Hindlimb muscle (tissue), 1 donor: ENCODE data around the gene POGLUT2. TPM values are rescaled to one million over a fixed set of nuclear protein-coding genes. Genes with fewer than 3 reads are reported as not detected.

Experiments used
- DNase-seq: peaks from one replicate; pipeline ENCODE4 v3.0.0-alpha.2; 2013
- polyA plus RNA-seq: library from polyadenylated mRNA; unstranded; fragments of 120-200 nt; gene quantifications from one replicate; pipeline ENCODE4 v1.2.1, GENCODE V29; 2013; ENCODE audit not compliant: insufficient read length

POGLUT2 gene
- polyA plus RNA-seq, result 18.9 TPM

- DNase-seq, result peak; percentile 93
Measured at GRCh38 chr13:102798581-102799425, at the start of gene POGLUT2, which contains the start of gene BIVM. TSS of gene POGLUT2 (minus strand) at chr13:102798976. CDS start at chr13:102798670, 306 bp downstream. TSS of gene BIVM (plus strand) at chr13:102799119. CDS start at chr13:102807268, 8,149 bp downstream.

- no peak for DNase-seq
Measured at GRCh38 chr13:102847272-102848234, 48.8 kb upstream of the POGLUT2 start.

GRCh38 chr13:102846261-102847015, 47.7 kb upstream of the POGLUT2 start:
- DNase-seq, result peak; percentile 37

GRCh38 chr13:102845630-102846260, 47.0 kb upstream of the POGLUT2 start, which contains the start of gene ERCC5:
TSS of gene ERCC5 (plus strand) at chr13:102846032. CDS start at chr13:102846267, 235 bp downstream.
- DNase-seq, result peak; percentile 98

GRCh38 chr13:102845289-102845629, 46.5 kb upstream of the POGLUT2 start:
- DNase-seq, result no peak

DNA sequence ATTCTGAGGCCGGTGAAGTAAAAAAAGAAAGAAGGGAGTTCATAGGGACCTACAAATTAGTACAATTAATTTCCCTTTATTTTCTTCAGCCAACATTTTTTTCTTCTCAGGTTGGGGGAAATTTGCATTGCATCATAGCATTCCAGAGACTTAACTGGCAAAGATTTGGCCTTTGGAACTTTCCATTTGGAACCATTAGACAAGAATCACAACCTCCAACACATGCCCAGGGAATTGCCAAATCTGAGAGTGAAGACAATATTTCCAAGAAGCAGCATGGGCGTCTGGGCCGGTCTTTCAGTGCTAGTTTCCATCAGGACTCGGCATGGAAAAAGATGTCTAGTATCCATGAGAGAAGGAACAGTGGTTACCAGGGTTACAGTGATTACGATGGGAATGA, 40.7 kb upstream of the POGLUT2 start:
- no peak for DNase-seq

- DNase-seq, result no peak
Measured at GRCh38 chr13:102838982-102839381, 40.2 kb upstream of the POGLUT2 start.

GRCh38 chr13:102838273-102838672, 39.5 kb upstream of the POGLUT2 start:
- DNase-seq, result no peak

DNA sequence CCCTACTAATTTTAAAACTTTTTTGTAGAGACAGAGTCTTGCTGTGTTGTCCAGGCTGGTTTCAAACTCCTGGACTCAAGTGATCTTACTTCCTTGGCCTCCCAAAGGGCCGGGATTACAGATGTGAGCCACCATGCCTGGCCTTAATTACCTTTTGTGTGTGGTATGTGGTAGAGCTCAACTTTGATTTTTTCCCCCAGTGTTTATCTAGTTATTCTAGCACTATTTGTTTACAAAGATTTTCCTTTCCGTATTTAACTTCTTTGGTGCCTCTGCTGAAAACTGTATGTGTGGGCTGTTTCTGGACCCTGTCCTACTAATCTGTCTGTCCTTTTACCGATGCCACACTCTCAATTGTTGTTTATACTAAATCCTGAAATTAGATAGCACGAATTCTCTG, 37.7 kb upstream of the POGLUT2 start:
- no peak for DNase-seq

GRCh38 chr13:102830646-102831045, 31.9 kb upstream of the POGLUT2 start:
- DNase-seq, result no peak

DNA sequence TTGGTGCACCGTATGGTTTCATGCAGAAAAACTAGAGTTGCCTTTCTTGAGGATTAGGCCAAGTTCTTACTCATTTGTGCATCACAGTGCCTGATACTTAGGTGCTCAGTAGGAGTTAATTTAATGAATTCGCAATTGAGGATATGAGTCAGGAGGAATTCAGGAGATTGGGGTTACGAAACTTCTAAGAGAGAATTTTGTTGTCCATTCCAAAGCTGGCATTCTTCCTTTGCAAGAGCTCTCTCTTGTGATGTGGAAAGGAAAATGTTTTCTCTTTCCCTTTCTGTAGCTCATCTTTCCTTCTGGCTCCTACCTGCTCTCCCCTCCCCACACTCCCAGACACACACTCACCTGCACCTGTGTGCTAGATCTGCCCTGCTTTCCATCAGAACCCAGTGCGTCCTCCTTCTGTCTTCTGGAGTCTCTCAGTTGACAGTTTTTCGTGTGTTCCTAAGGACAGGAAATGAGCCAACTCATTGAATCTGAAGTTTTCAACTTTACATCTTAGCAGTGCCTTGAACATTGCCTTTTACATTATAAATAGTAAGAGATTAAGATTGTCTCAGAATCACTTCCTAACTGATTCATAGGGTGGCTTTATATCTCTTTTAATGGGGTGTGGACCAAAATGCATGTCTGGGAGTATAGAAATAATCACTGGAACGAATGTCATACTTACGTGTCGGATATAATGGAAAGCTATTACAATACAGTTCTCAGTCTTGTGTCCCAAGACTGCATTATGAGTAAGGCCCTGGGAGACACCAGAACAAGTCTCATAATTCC, 27.3 kb upstream of the POGLUT2 start:
- DNase-seq, result no peak

GRCh38 chr13:102825400-102825799, 26.6 kb upstream of the POGLUT2 start:
- no peak for DNase-seq

GRCh38 chr13:102817907-102818306, 19.1 kb upstream of the POGLUT2 start:
- no peak for DNase-seq

GRCh38 chr13:102817241-102817640, 18.5 kb upstream of the POGLUT2 start:
- no peak for DNase-seq

DNA sequence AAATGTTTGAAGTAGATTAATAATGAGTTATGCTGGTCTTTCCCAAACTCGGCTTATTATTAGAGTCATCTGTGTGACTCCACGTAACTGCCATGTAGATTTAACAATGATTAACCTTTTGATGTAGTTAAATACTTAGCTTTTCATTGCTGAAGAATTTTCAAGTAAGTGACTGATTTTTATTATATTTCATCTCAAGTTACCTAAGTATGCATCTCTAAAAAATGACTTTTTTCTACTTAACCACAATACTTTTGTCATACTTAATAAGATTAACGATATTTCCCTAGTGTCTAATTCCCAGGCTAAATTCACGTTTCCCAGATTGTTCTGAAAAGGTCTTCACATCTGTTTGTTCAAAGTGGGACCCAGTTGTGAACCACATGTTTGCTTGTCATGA, 17.9 kb upstream of the POGLUT2 start:
- no peak for DNase-seq

GRCh38 chr13:102815788-102816187, 17.0 kb upstream of the POGLUT2 start:
- no peak for DNase-seq

DNA sequence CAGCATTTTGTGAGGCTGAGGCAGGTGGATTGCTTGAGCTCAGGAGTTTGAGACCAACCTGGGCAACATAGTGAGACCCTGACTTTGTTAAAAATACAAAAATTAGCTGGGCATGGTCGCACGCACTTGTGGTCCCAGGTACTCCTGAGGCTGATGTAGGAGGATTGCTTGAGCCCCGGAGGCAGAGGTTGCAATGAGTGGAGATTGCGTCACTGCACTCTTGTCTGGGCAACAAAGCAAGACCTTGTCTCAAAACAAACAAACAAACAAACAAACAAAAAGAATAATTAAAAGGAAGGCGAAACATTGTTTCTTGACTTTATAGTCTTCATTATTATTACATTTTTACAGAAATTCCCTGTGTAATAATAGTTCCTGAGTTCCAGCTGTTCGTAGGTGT, 16.0 kb upstream of the POGLUT2 start:
- no peak for DNase-seq

GRCh38 chr13:102814025-102814607, 15.3 kb upstream of the POGLUT2 start:
- DNase-seq, result no peak

- no peak for DNase-seq
Measured at GRCh38 chr13:102812611-102813287, 14.0 kb upstream of the POGLUT2 start.

GRCh38 chr13:102807699-102808098, 8.9 kb upstream of the POGLUT2 start:
- no peak for DNase-seq
